GM19239 (cell line): Measurements from ENCODE around the gene TMCC1.
A peak's percentile ranks its signal among the peaks of the same experiment; 100 is the strongest.
"Not testable (repeated sequence)": the region's sequence is repeated elsewhere in the genome, so short reads cannot be mapped to it uniquely, and the experiment has no call there.

Experiments used
- DNase-seq: peaks from one replicate; pipeline ENCODE4 v3.0.0; 2011; ENCODE audit warnings: low spot score; ENCODE audit not compliant: insufficient read length
- FAIRE-seq: peaks from 2 replicates; lab custom pipeline; 2011; peaks lifted over from hg19 to GRCh38; lab: Jason Lieb, UNC

Gene TMCC1

DNA sequence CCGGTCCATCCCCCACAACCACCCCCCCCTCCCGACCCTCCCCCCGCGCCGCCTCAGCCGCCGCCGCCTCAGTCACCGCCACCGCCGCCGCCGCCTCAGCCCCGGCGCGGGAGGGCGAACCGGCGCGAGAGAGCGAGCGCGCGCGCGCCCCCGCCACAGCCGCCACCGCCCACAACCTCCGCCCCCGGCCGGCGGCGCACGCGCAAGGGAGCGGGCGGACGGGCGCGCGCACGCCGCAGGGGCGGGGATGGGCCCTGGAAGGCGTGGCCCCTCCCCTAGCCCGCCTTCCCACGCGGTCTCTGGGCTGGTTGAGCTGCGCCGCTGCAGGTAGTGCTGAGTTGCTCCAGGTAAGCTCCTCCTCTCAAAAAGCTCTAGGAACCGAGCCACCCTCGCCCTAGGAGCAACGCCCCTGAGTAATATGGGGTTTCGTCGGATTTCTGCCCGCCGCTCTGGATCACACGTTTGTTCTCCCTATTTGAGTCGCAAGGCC, at the start of gene TMCC1:
TSS of gene TMCC1 (minus strand) at position 131 of the 490 bp plus-strand sequence.
- FAIRE-seq (peak; percentile 95), DNase-seq (peak; percentile 88)

DNA sequence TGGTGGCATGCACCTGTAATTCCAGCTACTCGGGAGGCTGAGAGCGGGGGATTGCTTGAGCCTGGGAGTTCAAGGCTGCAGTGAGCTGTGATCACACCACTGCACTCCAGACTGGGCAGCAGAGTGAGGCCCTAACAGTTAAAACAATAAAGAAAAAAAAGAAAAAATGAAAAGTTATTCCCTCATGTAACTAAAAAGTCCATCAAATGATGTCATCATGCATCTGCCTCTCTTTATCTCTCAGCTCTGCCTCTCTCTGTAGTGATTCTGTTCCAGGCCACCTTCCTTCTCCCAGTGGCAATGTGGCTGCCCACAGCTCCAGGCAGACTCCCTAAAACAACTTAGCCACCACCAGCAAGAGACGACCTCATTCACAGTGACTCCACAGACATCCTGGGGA, 49.5 kb upstream of the TMCC1 start:
- DNase-seq (no peak), FAIRE-seq (no peak)

- DNase-seq (peak; percentile 47), FAIRE-seq (peak; percentile 14)
Measured at GRCh38 chr3:129942296-129942695, 48.8 kb upstream of the TMCC1 start.

DNA sequence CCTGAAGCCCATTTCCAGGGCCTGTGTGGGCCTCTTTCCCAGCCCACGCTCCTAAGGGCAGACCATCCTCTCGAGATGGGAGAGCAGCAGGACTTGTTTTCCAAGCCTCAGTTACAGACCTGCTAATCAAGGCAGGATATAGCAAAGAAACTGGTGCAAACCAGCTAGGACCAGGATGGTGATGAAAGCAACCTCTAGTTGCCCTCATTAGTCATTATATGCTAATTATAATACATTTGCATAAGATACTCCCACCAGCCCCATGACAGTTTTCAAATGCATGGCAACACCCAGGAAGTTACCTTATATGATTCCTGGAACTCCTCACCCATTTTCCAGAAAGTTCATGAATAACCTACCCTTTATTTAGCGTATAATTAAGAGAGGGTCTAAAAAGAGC, 46.6 kb upstream of the TMCC1 start:
- no peak for FAIRE-seq
- DNase-seq = no peak

GRCh38 chr3:129938140-129938930, 44.8 kb upstream of the TMCC1 start:
- no peak for FAIRE-seq
- no peak for DNase-seq

- FAIRE-seq (no peak), DNase-seq (no peak)
Measured at GRCh38 chr3:129937717-129938116, 44.2 kb upstream of the TMCC1 start.

- no peak for DNase-seq
- FAIRE-seq = no peak
Measured at GRCh38 chr3:129936757-129937156, 43.2 kb upstream of the TMCC1 start.

GRCh38 chr3:129934234-129935123, 41.0 kb upstream of the TMCC1 start:
- DNase-seq (peak; percentile 27), FAIRE-seq (peak; percentile 86)

- DNase-seq (no peak), FAIRE-seq (no peak)
Measured at GRCh38 chr3:129933471-129933870, 40.0 kb upstream of the TMCC1 start.

DNA sequence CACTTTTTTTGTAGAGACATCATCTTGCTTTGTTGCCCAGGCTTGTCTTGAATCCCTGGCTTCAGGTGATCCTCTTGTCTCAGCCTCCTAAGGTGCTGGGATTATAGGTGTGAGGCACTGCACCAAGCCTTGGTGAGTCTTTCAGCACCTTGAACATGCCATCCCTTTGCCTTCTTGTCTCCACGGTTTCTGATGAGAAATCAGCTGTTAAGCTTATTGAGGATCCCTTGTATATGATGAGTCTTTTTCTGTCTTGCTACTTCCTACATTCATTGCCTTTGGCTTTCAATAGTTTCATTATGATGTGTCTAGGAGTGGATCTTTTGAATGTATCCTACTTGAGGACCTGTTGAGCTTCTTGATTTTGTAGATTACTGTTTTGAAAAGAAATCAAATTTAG, 35.9 kb upstream of the TMCC1 start:
- FAIRE-seq = no peak

GRCh38 chr3:129927072-129927471, 33.6 kb upstream of the TMCC1 start:
- DNase-seq (no peak), FAIRE-seq (no peak)

More for the DNA sequence above, 35.9 kb upstream of the TMCC1 start:
- no peak for DNase-seq

GRCh38 chr3:129919806-129920205, 26.3 kb upstream of the TMCC1 start:
- DNase-seq (no peak), FAIRE-seq (no peak)

GRCh38 chr3:129919357-129919756, 25.8 kb upstream of the TMCC1 start:
- FAIRE-seq (no peak), DNase-seq (no peak)

DNA sequence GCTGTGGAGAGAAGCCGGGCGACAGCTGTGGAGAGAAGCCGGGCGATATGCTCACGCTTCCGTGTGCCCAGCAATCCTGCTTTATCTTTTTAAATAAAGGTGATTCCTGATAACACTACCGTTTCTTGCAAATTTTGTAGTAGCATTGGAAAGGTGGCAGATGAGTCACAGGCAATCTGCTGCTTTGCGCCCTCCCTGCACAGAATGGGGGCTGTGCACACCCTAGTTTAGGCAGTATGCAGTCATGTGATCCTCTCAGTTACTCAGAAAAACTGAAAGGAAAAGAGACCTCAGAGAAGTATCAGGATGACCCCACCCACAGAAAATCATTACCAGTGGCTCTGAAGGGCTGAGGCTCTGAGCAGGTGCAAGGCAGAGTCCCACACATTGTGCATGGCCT, 24.9 kb upstream of the TMCC1 start:
- FAIRE-seq = no peak
- no peak for DNase-seq

GRCh38 chr3:129917423-129918007, 24.0 kb upstream of the TMCC1 start:
- no peak for FAIRE-seq

GRCh38 chr3:129913618-129914017, 20.1 kb upstream of the TMCC1 start:
- no peak for DNase-seq
- FAIRE-seq = no peak

More at GRCh38 chr3:129917423-129918007, 24.0 kb upstream of the TMCC1 start:
- DNase-seq = no peak

- FAIRE-seq = no peak
- DNase-seq = no peak
Measured at GRCh38 chr3:129911261-129911861, 17.9 kb upstream of the TMCC1 start.

DNA sequence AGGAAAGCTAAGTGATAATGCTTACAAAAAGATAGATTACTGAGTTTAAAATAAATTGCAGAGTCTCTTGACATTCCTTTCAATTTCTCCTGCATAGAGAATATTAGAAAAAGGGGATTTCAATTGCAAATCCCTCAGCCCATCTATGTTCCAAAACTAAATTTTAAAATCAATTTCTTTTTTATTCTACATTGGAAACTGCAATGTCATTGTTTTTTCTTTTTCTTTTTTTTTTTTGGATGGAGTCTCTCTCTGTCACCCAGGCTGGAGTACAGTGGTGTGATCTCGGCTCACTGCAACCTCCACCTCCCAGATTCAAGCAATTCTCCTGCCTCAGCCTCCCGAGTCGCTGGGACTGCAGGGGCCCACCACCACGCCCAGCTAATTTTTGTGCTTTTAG, 15.7 kb upstream of the TMCC1 start:
- DNase-seq, FAIRE-seq: not testable (repeated sequence)

- FAIRE-seq = no peak
- DNase-seq = no peak
Measured at GRCh38 chr3:129908417-129908816, 14.9 kb upstream of the TMCC1 start.

DNA sequence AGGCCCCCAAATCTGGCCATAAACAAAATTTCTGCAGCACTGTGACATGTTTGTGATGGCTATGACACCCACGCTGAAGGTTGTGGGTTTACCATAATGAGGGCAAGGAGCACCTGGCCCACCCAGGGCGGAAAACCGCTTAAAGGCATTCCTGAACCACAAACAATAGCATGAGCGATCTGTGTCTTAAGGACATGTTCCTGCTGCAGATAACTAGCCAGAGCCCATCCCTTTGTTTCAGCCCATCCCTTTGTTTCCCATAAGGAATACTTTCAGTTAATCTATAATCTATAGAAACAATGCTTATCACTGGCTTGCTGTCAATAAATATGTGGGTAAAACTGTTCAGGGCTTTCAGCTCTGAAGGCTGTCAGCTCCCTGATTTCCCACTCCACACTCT, 7.8 kb upstream of the TMCC1 start:
- not testable (repeated sequence) for FAIRE-seq, DNase-seq
